Rectal smooth muscle tissue (tissue), 1 donor: ENCODE data around the gene KYAT1.
A peak's percentile ranks its signal among the peaks of the same experiment; 100 is the strongest.

Experiments used
- H3K27ac ChIP-seq: one replicate; pipeline ENCODE4 v1.7.0; 2013; ENCODE audit warnings: low read depth, low read length, inconsistent platforms
- H3K27me3 ChIP-seq: one replicate; pipeline ENCODE4 v1.7.0; 2013; ENCODE audit warnings: low read length; ENCODE audit not compliant: control insufficient read depth, insufficient read depth
- H3K36me3 ChIP-seq: one replicate; pipeline ENCODE4 v1.7.0; 2013; ENCODE audit warnings: low read length; ENCODE audit not compliant: control insufficient read depth, insufficient read depth
- H3K4me1 ChIP-seq: one replicate; pipeline ENCODE4 v1.7.0; 2013; ENCODE audit warnings: low read length; ENCODE audit not compliant: control insufficient read depth, insufficient read depth
- H3K4me3 ChIP-seq: one replicate; pipeline ENCODE4 v1.7.0; 2013; ENCODE audit warnings: low read length
- H3K9ac ChIP-seq: one replicate; pipeline ENCODE4 v1.7.0; 2013; ENCODE audit warnings: low read length

KYAT1 gene

DNA sequence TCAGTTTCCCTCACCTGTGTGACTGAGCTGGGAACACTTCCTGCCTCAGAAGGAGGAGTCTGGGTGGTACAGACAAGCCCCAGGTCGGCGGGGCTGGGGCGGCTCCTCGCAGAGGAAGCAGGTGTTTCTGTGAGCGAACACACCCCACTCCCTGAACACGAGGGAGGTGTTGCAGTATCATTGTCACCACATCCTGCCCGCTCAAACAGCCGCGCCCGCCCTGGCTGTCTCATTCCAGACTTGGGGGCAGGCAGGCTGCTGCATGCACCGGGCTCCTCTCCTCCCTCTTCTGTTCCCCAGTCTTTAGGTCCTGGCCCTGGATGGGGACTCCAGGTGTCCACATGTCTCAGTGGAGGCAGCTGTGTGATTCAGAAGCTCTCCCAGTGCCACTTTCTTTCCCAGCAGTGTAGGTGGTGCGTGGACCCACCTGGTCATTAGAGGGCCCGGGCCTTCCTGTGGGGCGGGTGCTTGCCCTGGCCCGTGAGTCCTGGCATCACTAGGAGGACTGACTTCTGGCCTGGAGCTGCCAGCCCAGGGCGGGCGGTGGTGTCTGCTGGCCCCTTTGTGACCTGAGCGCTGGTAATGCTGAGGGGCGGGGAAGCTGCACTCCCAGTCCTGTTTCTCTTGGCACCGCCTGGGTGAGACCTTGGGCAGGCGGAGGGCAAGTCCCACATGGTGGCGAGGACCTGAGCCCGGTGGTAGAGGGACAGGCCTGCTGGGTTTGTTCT lies 20.8 kb upstream of the KYAT1 start:
- peaks cover 3% of the 10 kb centered on the region for H3K4me1 ChIP-seq
- no peaks in the 10 kb centered on the region for H3K27me3 ChIP-seq
- no peak overlapping the region for H3K9ac ChIP-seq
- H3K4me3 ChIP-seq: no peak overlapping the region
- no peak overlapping the region for H3K27ac ChIP-seq
- peaks cover 3% of the 10 kb centered on the region for H3K36me3 ChIP-seq

DNA sequence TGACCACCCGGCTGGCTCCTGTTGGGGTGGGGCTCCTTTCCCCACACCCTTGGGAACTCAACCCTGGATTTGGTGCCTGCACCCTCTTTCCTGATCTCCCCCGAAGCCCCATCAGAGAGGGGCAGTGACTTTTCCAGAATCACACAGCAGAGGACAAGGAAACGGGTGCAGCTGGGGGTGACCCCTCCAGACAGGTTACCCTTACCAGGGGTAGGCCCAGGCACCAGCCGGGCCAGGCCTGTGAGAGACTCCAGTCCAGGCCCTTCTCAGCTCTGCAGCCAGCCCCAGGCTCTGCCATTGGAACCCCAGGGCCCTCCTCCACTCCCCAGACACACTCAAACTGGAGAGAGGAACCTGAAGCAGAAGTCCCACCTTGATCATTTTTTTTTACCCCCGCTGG lies 20.1 kb upstream of the KYAT1 start:
- Histone ChIP-seq H3K27ac (no peak overlapping the region), H3K4me1 (peaks cover 3% of the 10 kb centered on the region), H3K36me3 (no peaks in the 10 kb centered on the region)

GRCh38 chr9:128901379-128901778 lies 19.6 kb upstream of the KYAT1 start:
- no peak overlapping the region for H3K27ac ChIP-seq

More for the DNA sequence above, 20.1 kb upstream of the KYAT1 start:
- Histone ChIP-seq H3K9ac (no peak overlapping the region), H3K4me3 (no peak overlapping the region), H3K27me3 (no peaks in the 10 kb centered on the region)

DNA sequence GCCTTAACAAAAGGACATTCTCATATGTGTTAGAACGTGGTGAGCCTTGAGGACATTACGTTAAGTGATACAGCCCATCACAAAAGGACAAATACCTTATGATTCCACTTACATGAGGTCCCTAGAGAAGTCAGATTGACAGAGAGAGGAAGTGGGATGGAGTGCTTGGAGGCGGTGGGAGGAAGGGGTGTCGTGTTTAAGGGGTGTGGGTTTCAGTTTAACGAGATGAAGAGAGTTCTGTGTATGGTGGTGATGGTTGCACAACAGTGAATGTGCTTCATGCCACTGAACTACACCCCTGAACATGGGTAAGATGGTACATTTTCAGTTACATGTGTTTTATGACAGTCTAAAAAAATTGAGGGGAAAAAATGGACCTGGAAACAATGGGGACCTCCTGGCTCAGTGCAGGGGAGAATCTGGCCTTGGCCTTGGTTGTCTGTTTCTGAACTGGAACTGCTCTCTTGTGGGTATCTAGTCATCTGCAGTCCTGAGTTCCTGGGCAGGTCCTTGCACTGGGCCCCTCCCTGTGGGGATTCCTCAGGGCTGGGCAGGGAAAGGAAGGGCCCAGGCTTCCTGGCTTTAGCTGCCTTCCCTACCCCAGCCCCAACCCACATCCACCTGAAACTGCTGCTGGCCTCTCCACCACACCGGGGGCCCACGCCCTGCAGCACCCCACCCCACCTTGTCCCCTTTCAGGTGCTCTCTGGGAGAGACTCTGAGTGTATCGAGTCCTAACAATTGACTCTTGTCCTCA lies 18.0 kb upstream of the KYAT1 start:
- no peak overlapping the region for H3K27ac ChIP-seq
- peaks cover 3% of the 10 kb centered on the region for H3K4me1 ChIP-seq
- no peaks in the 10 kb centered on the region for H3K27me3 ChIP-seq
- no peaks in the 10 kb centered on the region for H3K36me3 ChIP-seq
- no peak overlapping the region for H3K9ac ChIP-seq
- H3K4me3 ChIP-seq: no peak overlapping the region

More at GRCh38 chr9:128901379-128901778, 19.6 kb upstream of the KYAT1 start:
- no peak overlapping the region for H3K4me3 ChIP-seq
- no peaks in the 10 kb centered on the region for H3K36me3 ChIP-seq
- no peak overlapping the region for H3K9ac ChIP-seq
- H3K27me3 ChIP-seq: no peaks in the 10 kb centered on the region
- peaks cover 3% of the 10 kb centered on the region for H3K4me1 ChIP-seq

- H3K9ac ChIP-seq: peak overlapping the region; percentile 13
- no peaks in the 10 kb centered on the region for H3K36me3 ChIP-seq
- peaks cover 3% of the 10 kb centered on the region for H3K4me1 ChIP-seq
Observed at GRCh38 chr9:128898845-128899565, 17.3 kb upstream of the KYAT1 start.

GRCh38 chr9:128898382-128898781 lies 16.6 kb upstream of the KYAT1 start:
- Histone ChIP-seq H3K4me1 (peaks cover 4% of the 10 kb centered on the region), H3K27ac (peak overlapping the region; percentile 1), H3K36me3 (no peaks in the 10 kb centered on the region), H3K9ac (no peak overlapping the region), H3K4me3 (no peak overlapping the region), H3K27me3 (no peaks in the 10 kb centered on the region)

More at GRCh38 chr9:128898845-128899565, 17.3 kb upstream of the KYAT1 start:
- Histone ChIP-seq H3K27me3 (no peaks in the 10 kb centered on the region), H3K27ac (peak overlapping the region; percentile 1), H3K4me3 (no peak overlapping the region)

DNA sequence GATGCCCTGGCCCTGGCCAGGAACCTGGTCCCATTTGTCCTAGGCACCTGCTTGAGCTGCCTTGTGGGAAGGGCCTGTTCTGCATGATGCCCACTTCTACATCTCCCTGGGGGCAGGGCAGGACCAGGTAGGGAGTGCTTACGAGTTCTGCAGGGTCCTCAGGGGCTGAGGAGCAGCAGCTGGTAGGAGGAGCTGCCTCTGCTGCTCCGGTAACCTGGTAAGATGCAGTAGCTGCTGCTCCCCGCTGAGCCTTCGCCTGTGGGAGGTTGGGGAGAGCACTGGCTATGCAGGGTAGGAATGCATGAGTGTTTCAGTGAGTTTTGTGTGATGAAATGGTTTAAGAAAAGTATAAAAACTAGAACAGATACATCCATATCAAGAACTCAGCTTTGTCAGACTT lies 13.8 kb upstream of the KYAT1 start:
- Histone ChIP-seq H3K27me3 (no peaks in the 10 kb centered on the region), H3K4me1 (peaks cover 18% of the 10 kb centered on the region), H3K36me3 (peaks cover under 1% of the 10 kb centered on the region), H3K4me3 (no peak overlapping the region), H3K27ac (no peak overlapping the region), H3K9ac (no peak overlapping the region)

DNA sequence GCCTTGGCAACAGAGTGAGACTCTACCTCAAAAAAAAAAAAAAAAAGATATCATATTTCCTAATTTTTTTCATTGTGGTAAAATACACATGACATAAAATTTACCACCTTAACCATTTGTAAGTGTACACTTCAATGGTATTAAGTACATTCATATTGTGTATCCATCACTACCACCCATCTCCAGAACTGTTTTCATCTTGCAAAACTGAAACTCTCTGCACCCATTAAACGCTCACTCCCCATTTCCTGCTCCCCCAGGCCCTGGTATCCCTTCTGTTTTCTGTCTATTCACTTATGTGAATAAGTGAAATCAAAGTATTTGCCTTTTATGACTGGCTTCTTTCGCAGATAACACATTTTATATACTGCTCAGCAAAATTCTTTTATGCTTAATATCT lies 13.0 kb upstream of the KYAT1 start:
- peaks cover 18% of the 10 kb centered on the region for H3K4me1 ChIP-seq
- H3K27ac ChIP-seq: no peak overlapping the region
- H3K9ac ChIP-seq: no peak overlapping the region
- H3K4me3 ChIP-seq: no peak overlapping the region
- H3K27me3 ChIP-seq: no peaks in the 10 kb centered on the region
- peaks cover 4% of the 10 kb centered on the region for H3K36me3 ChIP-seq

DNA sequence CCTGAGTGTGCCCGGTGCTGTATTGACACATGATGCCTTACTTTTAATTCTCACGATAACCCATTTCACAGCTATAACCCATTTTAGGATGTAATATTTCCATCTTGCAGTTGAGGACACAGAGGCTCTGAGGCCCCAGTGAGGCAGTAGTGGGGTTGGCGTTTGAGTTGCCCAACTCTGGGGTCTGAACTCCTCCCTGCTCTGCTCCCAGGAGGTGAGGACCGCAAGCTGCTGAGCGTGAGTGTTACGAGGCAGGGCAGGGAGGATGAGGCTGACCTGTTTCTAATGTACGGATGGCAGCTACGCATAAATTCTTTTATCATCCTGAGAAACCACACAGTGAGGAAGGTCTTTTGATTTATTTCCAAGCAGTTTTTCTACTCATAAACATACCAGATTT lies 11.6 kb upstream of the KYAT1 start:
- peaks cover 15% of the 10 kb centered on the region for H3K4me1 ChIP-seq
- H3K9ac ChIP-seq: no peak overlapping the region
- H3K4me3 ChIP-seq: no peak overlapping the region
- H3K27ac ChIP-seq: peak overlapping the region; percentile 75
- no peaks in the 10 kb centered on the region for H3K27me3 ChIP-seq
- H3K36me3 ChIP-seq: peaks cover 9% of the 10 kb centered on the region

DNA sequence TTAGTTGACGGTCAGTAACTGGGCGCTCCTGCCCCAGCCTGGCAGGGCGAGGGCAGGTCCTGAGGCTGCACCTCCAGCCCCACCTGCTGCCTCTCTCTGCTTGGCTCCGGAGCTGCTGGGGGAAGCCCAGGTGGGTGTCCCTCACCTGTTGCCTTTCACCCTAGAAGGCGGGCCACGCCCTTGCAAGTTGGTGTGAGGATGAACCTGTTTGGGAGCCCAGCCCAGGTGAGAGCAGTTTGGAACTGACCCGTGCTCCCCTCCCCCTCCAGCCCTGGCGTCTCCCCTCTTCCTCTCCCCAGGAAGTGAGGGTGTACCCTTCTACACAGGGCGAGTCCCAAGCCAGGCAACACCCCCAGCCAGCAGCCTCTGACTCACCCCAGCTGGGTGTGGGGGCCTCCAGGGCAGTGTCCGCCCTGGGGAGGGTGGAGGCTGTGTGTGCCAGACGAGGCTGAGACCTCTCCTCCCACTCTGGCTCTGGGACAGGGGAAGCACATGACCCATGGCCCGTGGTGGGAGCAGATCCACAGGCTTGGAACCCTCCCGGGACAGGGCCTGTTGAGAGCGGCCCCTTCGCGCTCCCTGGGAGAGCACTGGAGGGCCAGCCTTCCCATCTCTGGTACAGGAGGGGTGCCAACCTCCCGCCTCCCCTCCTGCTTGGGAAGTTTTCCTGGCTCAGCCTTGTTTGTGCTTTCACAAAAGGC lies 10.6 kb upstream of the KYAT1 start:
- peaks cover 10% of the 10 kb centered on the region for H3K36me3 ChIP-seq

GRCh38 chr9:128891321-128892220 lies 9.8 kb upstream of the KYAT1 start:
- peaks cover 12% of the 10 kb centered on the region for H3K36me3 ChIP-seq
- H3K4me3 ChIP-seq: peak overlapping the region; percentile 14
- no peaks in the 10 kb centered on the region for H3K27me3 ChIP-seq
- H3K4me1 ChIP-seq: peaks cover 23% of the 10 kb centered on the region
- H3K9ac ChIP-seq: no peak overlapping the region
- H3K27ac ChIP-seq: peak overlapping the region; percentile 75

More for the DNA sequence above, 10.6 kb upstream of the KYAT1 start:
- Histone ChIP-seq H3K27ac (peak overlapping the region; percentile 75), H3K4me1 (peaks cover 21% of the 10 kb centered on the region), H3K9ac (no peak overlapping the region), H3K27me3 (no peaks in the 10 kb centered on the region), H3K4me3 (peak overlapping the region; percentile 32)
